OCI-LY7 (cell line): ENCODE measurements around the gene SNPH. TPM values are rescaled to one million over a fixed set of nuclear protein-coding genes. Genes with fewer than 3 reads are reported as not detected.

Experiments
- BruUV-seq: library from RNA; stranded (reverse); fragments of 400-500 nt; replicated peaks from 2 replicates; lab custom pipeline; 2021; lab: Mats Ljungman, UMichigan
- CTCF ChIA-PET: fragments of 300-600 bp; sonication (Branson Sonifier 250); formaldehyde crosslinking; loops from one replicate; lab custom pipeline; 2022; ENCODE audit warnings: antibody characterized with exemption; ENCODE audit not compliant: unreplicated experiment; lab: Charles Lee
- POLR2A ChIA-PET: fragments of 300-600 bp; sonication (Branson Sonifier 250); formaldehyde crosslinking; loops from one replicate; lab custom pipeline; 2022; ENCODE audit warnings: antibody characterized with exemption; lab: Charles Lee
- DNase-seq: peaks from one replicate; pipeline ENCODE4 v3.0.0-alpha.2; 2015; ENCODE audit warnings: low spot score
- H2AFZ ChIP-seq: fragments of 200-600 bp; sonication (generic), shearing (Covaris generic); 2 replicates; pipeline ENCODE4 v1.6.1; 2014; ENCODE audit warnings: mild to moderate bottlenecking, antibody characterized with exemption, low read length, moderate library complexity
- H3K27ac ChIP-seq: fragments of 200-600 bp; sonication (generic); 2 replicates; pipeline ENCODE4 v1.5.1; 2014; ENCODE audit warnings: mixed run types, low read depth, mild to moderate bottlenecking, moderate library complexity, low read length, inconsistent platforms; ENCODE audit not compliant: poor library complexity, severe bottlenecking
- H3K36me3 ChIP-seq: fragments of 200-600 bp; sonication (generic); 2 replicates; pipeline ENCODE4 v1.6.1; 2014; ENCODE audit warnings: mild to moderate bottlenecking, antibody characterized with exemption, low read length, moderate library complexity, mixed read lengths; ENCODE audit not compliant: insufficient read depth
- H3K4me1 ChIP-seq: fragments of 200-600 bp; sonication (generic); 2 replicates; pipeline ENCODE4 v1.5.1; 2014; ENCODE audit warnings: mild to moderate bottlenecking, low read length; ENCODE audit not compliant: insufficient read depth, poor library complexity, severe bottlenecking
- H3K4me2 ChIP-seq: fragments of 200-600 bp; sonication (generic); 2 replicates; pipeline ENCODE4 v1.6.1; 2014; ENCODE audit warnings: mild to moderate bottlenecking, low read length
- H3K4me3 ChIP-seq: fragments of 200-600 bp; sonication (generic); 2 replicates; pipeline ENCODE4 v1.5.1; 2014; ENCODE audit warnings: mild to moderate bottlenecking, low read depth, low read length; ENCODE audit not compliant: poor library complexity, severe bottlenecking
- H3K79me2 ChIP-seq: fragments of 200-600 bp; sonication (generic); 2 replicates; pipeline ENCODE4 v1.6.1; 2016; ENCODE audit warnings: low read depth, mild to moderate bottlenecking, low read length, moderate library complexity, mixed read lengths; ENCODE audit not compliant: insufficient read depth
- H3K9me2 ChIP-seq: fragments of 200-600 bp; sonication (generic); 2 replicates; pipeline ENCODE4 v1.6.1; 2016; ENCODE audit warnings: mild to moderate bottlenecking, low read length, mixed read lengths; ENCODE audit not compliant: insufficient read depth
- H3K9me3 ChIP-seq: fragments of 200-600 bp; sonication (generic); 2 replicates; pipeline ENCODE4 v1.6.1; 2014; ENCODE audit warnings: mild to moderate bottlenecking, mixed run types, low read length, mixed read lengths
- H4K20me1 ChIP-seq: fragments of 200-600 bp; sonication (generic); 2 replicates; pipeline ENCODE4 v1.6.1; 2014; ENCODE audit warnings: mild to moderate bottlenecking, antibody characterized with exemption, low read length, moderate library complexity, mixed read lengths; ENCODE audit not compliant: insufficient read depth
- CTCF ChIP-seq: fragments of 200-600 bp; sonication (generic); conservative IDR thresholded peaks from 2 replicates; pipeline ENCODE4 v1.5.1; 2014; ENCODE audit warnings: mild to moderate bottlenecking, antibody characterized with exemption, low read length, moderate library complexity, mixed read lengths
- EZH2phosphoT487 ChIP-seq: fragments of 200-600 bp; sonication (generic); IDR thresholded peaks from 2 replicates; pipeline ENCODE4 v1.6.1; 2018; ENCODE audit warnings: low read depth, borderline replicate concordance, mild to moderate bottlenecking, mixed run types, antibody characterized with exemption, low read length, moderate library complexity, mixed read lengths
- intact Hi-C: fragments of 100-400 bp; cut with micrococcal nuclease; formaldehyde crosslinking; loops from one replicate; pipeline ENCODE4 v1.10.0; 2022; ENCODE audit not compliant: unreplicated experiment
- total RNA-seq, 2 experiments: library from RNA; depleted of rRNA in 1 of 2; stranded (reverse); fragments of >200 nt in 1 of 2; shearing (Covaris generic) in 1 of 2; gene quantifications; 2 replicates each; pipeline ENCODE4 v1.2.3, GENCODE V29; 2014 to 2022

The SNPH gene
- total RNA-seq, 2 experiments from 2014 or later = not detected

- TF ChIP-seq CTCF = no peak
- TF ChIP-seq EZH2phosphoT487 = no peak
- peaks cover 27% of the 10 kb centered on the region for H3K79me2 ChIP-seq
- H3K27ac ChIP-seq = no peak overlapping the region
- H3K36me3 ChIP-seq = no peaks in the 10 kb centered on the region
- peak overlapping the region; percentile 86 for H3K4me2 ChIP-seq
- no peaks in the 10 kb centered on the region for H3K9me2 ChIP-seq
- peak overlapping the region; percentile 82 for H3K4me3 ChIP-seq
- H2AFZ ChIP-seq = peak overlapping the region; percentile 86; the same call in 1 of the 2 replicates
- no peak for DNase-seq
- H3K4me1 ChIP-seq = peaks cover 37% of the 10 kb centered on the region
- POLR2A ChIA-PET = interaction anchor here (0.8 kb wide), 1 partner anchor 14 kb away, joined by 4 read pairs; no protein-coding TSS in a partner anchor
- BruUV-seq = no TSS peak
- intact Hi-C loops = loop anchor here (2.0 kb wide), 1 partner anchor 69 kb away; the partner anchor contains the start of gene FKBP1A
- H3K9me3 ChIP-seq = no peaks in the 10 kb centered on the region
- CTCF ChIA-PET = no interaction called here
- peaks cover 10% of the 10 kb centered on the region; the same call in 1 of the 2 replicates for H4K20me1 ChIP-seq
Observed at GRCh38 chr20:1323830-1324597, 57.9 kb downstream of the SNPH start.

- H3K9me3 ChIP-seq = no peaks in the 10 kb centered on the region
- H3K27ac ChIP-seq = no peak overlapping the region
- intact Hi-C loops = loop anchor here (2.0 kb wide), 1 partner anchor 68 kb away; the partner anchor contains the start of gene FKBP1A
- ChIA-PET CTCF (no interaction called here), POLR2A (interaction anchor here (1.0 kb wide), 1 partner anchor 26 kb away, joined by 3 read pairs; no protein-coding TSS in a partner anchor)
- peak overlapping the region; percentile 86 for H3K4me2 ChIP-seq
- TF ChIP-seq EZH2phosphoT487 = no peak
- TF ChIP-seq CTCF = no peak
- no TSS peak for BruUV-seq
- H3K4me1 ChIP-seq = peaks cover 39% of the 10 kb centered on the region
- H3K36me3 ChIP-seq = no peaks in the 10 kb centered on the region
- peak overlapping the region; percentile 86 for H2AFZ ChIP-seq
- H3K4me3 ChIP-seq = peak overlapping the region; percentile 82
- H3K79me2 ChIP-seq = peaks cover 32% of the 10 kb centered on the region
- no peaks in the 10 kb centered on the region for H3K9me2 ChIP-seq
- H4K20me1 ChIP-seq = peaks cover 15% of the 10 kb centered on the region; the same call in 1 of the 2 replicates
- no peak for DNase-seq
Observed at GRCh38 chr20:1324598-1325172, 58.6 kb downstream of the SNPH start.
